Measurements from ENCODE around the gene PLEKHA6. TPM values are rescaled to one million over a fixed set of nuclear protein-coding genes. Genes with fewer than 3 reads are reported as not detected.

Gene PLEKHA6
- polyA plus RNA-seq, 1 donor from 2014 or later: 22.6 TPM

GRCh38 chr1:204302769-204303168, 57.0 kb downstream of the PLEKHA6 start:
- H3K9me3 ChIP-seq (ENCODE audit: low read length): no peaks in the 10 kb centered on the region
- no peak for TF ChIP-seq RAD21 (conservative IDR thresholded peaks at IDR 0.05)
- no peak for TF ChIP-seq TAF1 (IDR thresholded peaks at IDR 0.05; ENCODE audit: low read depth)
- TF ChIP-seq SMC3 (conservative IDR thresholded peaks at IDR 0.05; ENCODE audit: poor library complexity): no peak
- no peak for TF ChIP-seq MXI1 (conservative IDR thresholded peaks at IDR 0.05; ENCODE audit: poor library complexity, severe bottlenecking)
- TF ChIP-seq REST (IDR thresholded peaks at IDR 0.05; ENCODE audit: borderline replicate concordance): no peak
- TF ChIP-seq POLR2AphosphoS5 (IDR thresholded peaks at IDR 0.05): no peak
- no peak for TF ChIP-seq EZH2 (IDR thresholded peaks at IDR 0.05; ENCODE audit: borderline replicate concordance, insufficient read depth, low read length, poor library complexity, severe bottlenecking)
- no peak for TF ChIP-seq EP300 (conservative IDR thresholded peaks at IDR 0.05; ENCODE audit: poor library complexity, severe bottlenecking)
- no peak for TF ChIP-seq CTCF (IDR thresholded peaks at IDR 0.05; ENCODE audit: poor library complexity, severe bottlenecking)
- H3K79me2 ChIP-seq (replicated peaks; ENCODE audit: insufficient read depth, low read length): peaks cover 11% of the 10 kb centered on the region
- no peaks in the 10 kb centered on the region for H3K27me3 ChIP-seq (ENCODE audit: insufficient read depth, low read depth, low read length)
- H4K20me1 ChIP-seq (ENCODE audit: insufficient read depth): no peaks in the 10 kb centered on the region
- no peak overlapping the region for H3K4me3 ChIP-seq (ENCODE audit: low read length)
- H3K36me3 ChIP-seq (ENCODE audit: insufficient read depth, low read length): no peaks in the 10 kb centered on the region
- no peak overlapping the region for H3K4me2 ChIP-seq (ENCODE audit: low read length)
- H3F3A ChIP-seq (ENCODE audit: insufficient read depth, low read length, poor library complexity, severe bottlenecking): no peaks in the 10 kb centered on the region
- no peak overlapping the region for H3K27ac ChIP-seq (ENCODE audit: low read length)
- no peak overlapping the region for H2AFZ ChIP-seq (ENCODE audit: low read depth, low read length)
- H3K9ac ChIP-seq (ENCODE audit: low read length): no peak overlapping the region
- H3K9me2 ChIP-seq (ENCODE audit: insufficient read depth, low read length): no peaks in the 10 kb centered on the region

GRCh38 chr1:204301171-204301957, 58.4 kb downstream of the PLEKHA6 start:
- Histone ChIP-seq H3K27ac (ENCODE audit: low read length) (no peak overlapping the region), H3K9me2 (ENCODE audit: insufficient read depth, low read length) (no peaks in the 10 kb centered on the region), H3K36me3 (ENCODE audit: insufficient read depth, low read length) (no peaks in the 10 kb centered on the region), H3K4me2 (ENCODE audit: low read length) (no peak overlapping the region), H3K9me3 (ENCODE audit: low read length) (no peaks in the 10 kb centered on the region), H3K27me3 (ENCODE audit: insufficient read depth, low read depth, low read length) (no peaks in the 10 kb centered on the region), H3K4me3 (ENCODE audit: low read length) (no peak overlapping the region), H3K9ac (ENCODE audit: low read length) (no peak overlapping the region), H4K20me1 (ENCODE audit: insufficient read depth) (no peaks in the 10 kb centered on the region), H2AFZ (ENCODE audit: low read depth, low read length) (no peak overlapping the region), H3K79me2 (replicated peaks; ENCODE audit: insufficient read depth, low read length) (peaks cover 11% of the 10 kb centered on the region), H3F3A (ENCODE audit: insufficient read depth, low read length, poor library complexity, severe bottlenecking) (no peaks in the 10 kb centered on the region)
- TF ChIP-seq EZH2 (IDR thresholded peaks at IDR 0.05; ENCODE audit: borderline replicate concordance, insufficient read depth, low read length, poor library complexity, severe bottlenecking): no peak
- no peak for TF ChIP-seq MXI1 (conservative IDR thresholded peaks at IDR 0.05; ENCODE audit: poor library complexity, severe bottlenecking)
- no peak for TF ChIP-seq POLR2AphosphoS5 (IDR thresholded peaks at IDR 0.05)
- TF ChIP-seq RAD21 (conservative IDR thresholded peaks at IDR 0.05): no peak
- no peak for TF ChIP-seq REST (IDR thresholded peaks at IDR 0.05; ENCODE audit: borderline replicate concordance)
- no peak for TF ChIP-seq EP300 (conservative IDR thresholded peaks at IDR 0.05; ENCODE audit: poor library complexity, severe bottlenecking)
- TF ChIP-seq CTCF (IDR thresholded peaks at IDR 0.05; ENCODE audit: poor library complexity, severe bottlenecking): no peak
- no peak for TF ChIP-seq TAF1 (IDR thresholded peaks at IDR 0.05; ENCODE audit: low read depth)
- TF ChIP-seq SMC3 (conservative IDR thresholded peaks at IDR 0.05; ENCODE audit: poor library complexity): no peak

Data from neural cell (in vitro differentiated cells).